HG03135 (cell line): ENCODE data around the gene PFKP.

ENCODE experiments used
- ATAC-seq: cut with Tn5 transposase; IDR thresholded peaks from one replicate; pipeline ENCODE4 v1.9.1; 2021; ENCODE audit warnings: mild to moderate bottlenecking, moderate library complexity; ENCODE audit not compliant: unreplicated experiment

PFKP gene

GRCh38 chr10:3110782-3111620 lies 43.7 kb downstream of the PFKP start:
- ATAC-seq: no peak

- no peak for ATAC-seq
These were observed 44.3 kb downstream of the PFKP start for GRCh38 chr10:3111621-3112163.

GRCh38 chr10:3113343-3113720 lies 46.0 kb downstream of the PFKP start:
- ATAC-seq: no peak

- no peak for ATAC-seq
These were observed 48.3 kb downstream of the PFKP start for GRCh38 chr10:3115685-3116084.

- no peak for ATAC-seq
These were observed 49.3 kb downstream of the PFKP start for GRCh38 chr10:3116508-3117100.

- ATAC-seq: no peak
These were observed 50.1 kb downstream of the PFKP start for GRCh38 chr10:3117486-3117885.

- no peak for ATAC-seq
These were observed 51.3 kb downstream of the PFKP start for GRCh38 chr10:3118641-3119091.

GRCh38 chr10:3119796-3120459 lies 52.6 kb downstream of the PFKP start:
- no peak for ATAC-seq

GRCh38 chr10:3122034-3122433 lies 54.7 kb downstream of the PFKP start:
- ATAC-seq: no peak

GRCh38 chr10:3122486-3123205 lies 55.3 kb downstream of the PFKP start:
- ATAC-seq: no peak

GRCh38 chr10:3123571-3124411 lies 56.4 kb downstream of the PFKP start:
- ATAC-seq: no peak

GRCh38 chr10:3124412-3125175 lies 57.2 kb downstream of the PFKP start:
- no peak for ATAC-seq

GRCh38 chr10:3125527-3126170 lies 58.3 kb downstream of the PFKP start:
- no peak for ATAC-seq

GRCh38 chr10:3126249-3126648 lies 58.9 kb downstream of the PFKP start:
- ATAC-seq: no peak

GRCh38 chr10:3126741-3127346 lies 59.5 kb downstream of the PFKP start:
- no peak for ATAC-seq

- no peak for ATAC-seq
These were observed 60.6 kb downstream of the PFKP start for GRCh38 chr10:3127921-3128320.

GRCh38 chr10:3128379-3129130 lies 61.2 kb downstream of the PFKP start:
- ATAC-seq: no peak
